Endothelial cell of hepatic sinusoid (primary cell): ENCODE measurements around the gene IL24.

Experiments
- in situ Hi-C: cut with HindIII; loops from 2 replicates; pipeline ENCODE4 v1.10.0; 2017; ENCODE audit warnings: low sequenced_read_pairs

Gene IL24

GRCh38 chr1:206902702-206903101, 5.5 kb downstream of the IL24 start:
- in situ Hi-C loops, result no loop called here

- in situ Hi-C loops, result no loop called here
Measured at GRCh38 chr1:206903687-206904086, 6.4 kb downstream of the IL24 start.

GRCh38 chr1:206904423-206905142, 7.3 kb downstream of the IL24 start:
- in situ Hi-C loops, result loop anchor here (5.0 kb wide), 1 partner anchor 272 kb away; no protein-coding TSS in a partner anchor

GRCh38 chr1:206905295-206906164, 8.3 kb downstream of the IL24 start:
- in situ Hi-C loops, result loop anchor here (5.0 kb wide), 1 partner anchor 273 kb away; no protein-coding TSS in a partner anchor

- in situ Hi-C loops, result loop anchor here (5.0 kb wide), 1 partner anchor 275 kb away; no protein-coding TSS in a partner anchor
Measured at GRCh38 chr1:206907304-206907991, 10.2 kb downstream of the IL24 start.

- in situ Hi-C loops, result loop anchor here (5.0 kb wide), 1 partner anchor 276 kb away; no protein-coding TSS in a partner anchor
Measured at GRCh38 chr1:206908038-206908437, 10.8 kb downstream of the IL24 start.

GRCh38 chr1:206909161-206909882, 12.1 kb downstream of the IL24 start:
- in situ Hi-C loops, result loop anchor here (5.0 kb wide), 1 partner anchor 277 kb away; no protein-coding TSS in a partner anchor

GRCh38 chr1:206909883-206910318, 12.7 kb downstream of the IL24 start:
- in situ Hi-C loops, result loop anchor here (5.0 kb wide), 1 partner anchor 278 kb away; no protein-coding TSS in a partner anchor

GRCh38 chr1:206911064-206911663, 13.9 kb downstream of the IL24 start:
- in situ Hi-C loops, result no loop called here

- in situ Hi-C loops, result no loop called here
Measured at GRCh38 chr1:206912445-206913095, 15.3 kb downstream of the IL24 start.

GRCh38 chr1:206913766-206914537, 16.7 kb downstream of the IL24 start:
- in situ Hi-C loops, result no loop called here

GRCh38 chr1:206915030-206915735, 17.9 kb downstream of the IL24 start:
- in situ Hi-C loops, result loop anchor here (5.0 kb wide), 2 partner anchors 67 to 107 kb away; no protein-coding TSS in a partner anchor

GRCh38 chr1:206916000-206916709, 18.9 kb downstream of the IL24 start:
- in situ Hi-C loops, result loop anchor here (5.0 kb wide), 2 partner anchors 66 to 106 kb away; no protein-coding TSS in a partner anchor

GRCh38 chr1:206918076-206918475, 20.8 kb downstream of the IL24 start:
- in situ Hi-C loops, result loop anchor here (5.0 kb wide), 2 partner anchors 64 to 104 kb away; no protein-coding TSS in a partner anchor

GRCh38 chr1:206921772-206922265, 24.6 kb downstream of the IL24 start, which contains the start of gene FCMR:
Gene FCMR (minus strand): TSS chr1:206921941. CDS start chr1:206921854, 87 bp downstream.
- in situ Hi-C loops, result no loop called here

GRCh38 chr1:206922524-206922923, 25.3 kb downstream of the IL24 start:
- in situ Hi-C loops, result no loop called here
